Neural cell (in vitro differentiated cells): ENCODE measurements around the gene PKDCC. TPM values are rescaled to one million over a fixed set of nuclear protein-coding genes. Genes with fewer than 3 reads are reported as not detected.

Experiments
- H2AFZ ChIP-seq: fragments of 200-600, 300-800 bp; sonication (generic), shearing (Covaris generic); 2 replicates; pipeline ENCODE4 v1.6.0; 2014; ENCODE audit warnings: low read depth, mild to moderate bottlenecking, antibody characterized with exemption, low read length, moderate library complexity
- H3F3A ChIP-seq: fragments of 200-600 bp; shearing (Covaris generic); 2 replicates; pipeline ENCODE4 v1.6.1; 2016; ENCODE audit warnings: mild to moderate bottlenecking, moderate library complexity, mixed read lengths, antibody characterized with exemption, low read length; ENCODE audit not compliant: insufficient read depth, poor library complexity, severe bottlenecking
- H3K27ac ChIP-seq: fragments of 200-600, 300-800 bp; sonication (generic), shearing (Covaris generic); 2 replicates; pipeline ENCODE4 v1.5.1; 2014; ENCODE audit warnings: mild to moderate bottlenecking, low read length, moderate library complexity
- H3K27me3 ChIP-seq: fragments of 300-800, 200-600 bp; sonication (generic), shearing (Covaris generic); 2 replicates; pipeline ENCODE4 v1.6.0; 2014; ENCODE audit warnings: mild to moderate bottlenecking, low read depth, low read length, moderate library complexity; ENCODE audit not compliant: insufficient read depth
- H3K36me3 ChIP-seq: fragments of 300-800, 200-600 bp; sonication (generic), shearing (Covaris generic); 2 replicates; pipeline ENCODE4 v1.5.1; 2014; ENCODE audit warnings: mild to moderate bottlenecking, antibody characterized with exemption, low read length, moderate library complexity; ENCODE audit not compliant: insufficient read depth
- H3K4me2 ChIP-seq: fragments of 300-800, 200-600 bp; sonication (generic), shearing (Covaris generic); 2 replicates; pipeline ENCODE4 v1.6.0; 2014; ENCODE audit warnings: mild to moderate bottlenecking, low read length
- H3K4me3 ChIP-seq: fragments of 300-800, 200-600 bp; sonication (generic), shearing (Covaris generic); 2 replicates; pipeline ENCODE4 v1.5.1; 2014; ENCODE audit warnings: mild to moderate bottlenecking, low read length, moderate library complexity
- H3K79me2 ChIP-seq: fragments of 200-600 bp; shearing (Covaris generic); replicated peaks from 2 replicates; pipeline ENCODE4 v1.6.0; 2014; ENCODE audit warnings: mild to moderate bottlenecking, low read length, moderate library complexity; ENCODE audit not compliant: insufficient read depth
- H3K9ac ChIP-seq: fragments of 300-800, 200-600 bp; sonication (generic), shearing (Covaris generic); 2 replicates; pipeline ENCODE4 v1.6.1; 2016; ENCODE audit warnings: mild to moderate bottlenecking, low read length, mixed read lengths
- H3K9me2 ChIP-seq: fragments of 200-600 bp; shearing (Covaris generic); 2 replicates; pipeline ENCODE4 v1.6.1; 2016; ENCODE audit warnings: mild to moderate bottlenecking, low read length, mixed read lengths; ENCODE audit not compliant: insufficient read depth
- H3K9me3 ChIP-seq: fragments of 200-600, 300-800 bp; sonication (generic), shearing (Covaris generic); 2 replicates; pipeline ENCODE4 v1.6.1; 2016; ENCODE audit warnings: mild to moderate bottlenecking, mixed run types, low read length, moderate library complexity, mixed read lengths
- H4K20me1 ChIP-seq: fragments of 200-600 bp; shearing (Covaris generic); 2 replicates; pipeline ENCODE4 v1.6.1; 2016; ENCODE audit warnings: mild to moderate bottlenecking, mixed run types; ENCODE audit not compliant: insufficient read depth
- EP300 ChIP-seq: fragments of 450-650 bp; conservative IDR thresholded peaks from 2 replicates; pipeline ENCODE4 v1.6.1; 2014; ENCODE audit warnings: antibody characterized with exemption, mild to moderate bottlenecking, moderate library complexity; ENCODE audit not compliant: poor library complexity, severe bottlenecking
- EZH2 ChIP-seq: fragments of 200-600, 300-800 bp; shearing (Covaris generic), sonication (generic); IDR thresholded peaks from 2 replicates; pipeline ENCODE4 v1.6.1; 2014; ENCODE audit warnings: antibody characterized with exemption, low read length, borderline replicate concordance, mild to moderate bottlenecking; ENCODE audit not compliant: insufficient read depth, poor library complexity, severe bottlenecking
- MXI1 ChIP-seq: fragments of 450-650 bp; conservative IDR thresholded peaks from 2 replicates; pipeline ENCODE4 v1.6.1; 2014; ENCODE audit warnings: antibody characterized with exemption, mild to moderate bottlenecking; ENCODE audit not compliant: poor library complexity, severe bottlenecking
- POLR2AphosphoS5 ChIP-seq: IDR thresholded peaks from 2 replicates; pipeline ENCODE4 v1.6.1; 2012
- RAD21 ChIP-seq: fragments of 450-650 bp; conservative IDR thresholded peaks from 2 replicates; pipeline ENCODE4 v1.6.1; 2014; ENCODE audit warnings: antibody characterized with exemption, mild to moderate bottlenecking, moderate library complexity
- SMC3 ChIP-seq: fragments of 450-650 bp; conservative IDR thresholded peaks from 2 replicates; pipeline ENCODE4 v1.6.1; 2014; ENCODE audit warnings: antibody characterized with exemption, mild to moderate bottlenecking, moderate library complexity; ENCODE audit not compliant: poor library complexity
- TAF1 ChIP-seq: IDR thresholded peaks from 2 replicates; pipeline ENCODE4 v1.6.1; 2012; ENCODE audit warnings: low read depth
- polyA plus RNA-seq: library from polyadenylated mRNA; depleted of rRNA; stranded (reverse); fragments of >200 nt; gene quantifications from 2 replicates; pipeline ENCODE4 v1.2.3, GENCODE V29; 2014
- TF ChIP-seq, protein P1 (sequence below): IDR thresholded peaks from 2 replicates; pipeline ENCODE4 v1.6.1; 2012; ENCODE audit warnings: borderline replicate concordance
- TF ChIP-seq, protein P2 (sequence below): fragments of 450-650 bp; IDR thresholded peaks from 2 replicates; pipeline ENCODE4 v1.5.1; 2014; ENCODE audit warnings: antibody characterized with exemption, mild to moderate bottlenecking, moderate library complexity; ENCODE audit not compliant: poor library complexity, severe bottlenecking

PKDCC gene
- polyA plus RNA-seq, 1 donor from 2014 or later: 37.4 TPM

DNA sequence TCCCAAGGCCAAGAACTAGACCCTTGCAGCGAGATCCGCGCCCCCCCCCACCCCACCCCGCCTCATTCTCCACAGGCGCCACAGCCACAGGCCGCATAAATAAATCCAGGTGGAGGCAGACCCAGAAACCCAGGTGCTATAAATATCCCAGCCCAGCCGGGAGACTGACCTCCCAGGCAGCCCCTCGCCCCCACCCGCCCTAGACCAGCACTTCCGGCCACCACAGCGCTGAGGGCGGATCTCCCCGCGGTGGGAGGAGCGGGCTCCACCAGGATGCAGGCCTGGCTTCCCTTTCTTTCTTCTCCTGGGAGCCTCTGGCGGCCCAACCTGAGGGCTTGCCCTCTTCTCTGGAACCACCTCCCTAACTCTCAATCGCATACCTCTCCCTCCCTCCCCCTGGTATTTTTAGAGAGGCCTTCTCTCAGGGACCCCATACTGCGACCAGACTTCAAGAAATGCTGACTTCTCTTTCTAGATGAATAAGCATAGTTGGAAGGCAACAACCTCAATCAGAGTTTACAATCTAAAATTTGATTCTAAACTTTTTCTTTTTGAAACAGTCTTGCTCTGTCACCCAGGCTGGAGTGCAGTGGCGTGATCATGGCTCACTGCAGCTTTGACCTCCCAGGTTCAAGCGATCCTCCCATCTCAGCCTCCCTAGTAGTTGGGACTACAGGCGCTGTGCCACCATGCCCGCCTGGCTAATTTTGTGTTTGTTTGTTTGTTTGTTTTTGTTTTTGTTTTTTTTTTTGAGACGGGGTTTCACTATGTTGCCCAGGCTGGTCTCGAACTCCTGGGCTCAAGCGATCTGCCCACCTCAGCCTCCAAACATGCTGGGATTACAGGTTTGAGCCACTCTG is 55.0 kb downstream of the PKDCC start:
- TF ChIP-seq EZH2: no peak
- TF ChIP-seq, protein P1, sequence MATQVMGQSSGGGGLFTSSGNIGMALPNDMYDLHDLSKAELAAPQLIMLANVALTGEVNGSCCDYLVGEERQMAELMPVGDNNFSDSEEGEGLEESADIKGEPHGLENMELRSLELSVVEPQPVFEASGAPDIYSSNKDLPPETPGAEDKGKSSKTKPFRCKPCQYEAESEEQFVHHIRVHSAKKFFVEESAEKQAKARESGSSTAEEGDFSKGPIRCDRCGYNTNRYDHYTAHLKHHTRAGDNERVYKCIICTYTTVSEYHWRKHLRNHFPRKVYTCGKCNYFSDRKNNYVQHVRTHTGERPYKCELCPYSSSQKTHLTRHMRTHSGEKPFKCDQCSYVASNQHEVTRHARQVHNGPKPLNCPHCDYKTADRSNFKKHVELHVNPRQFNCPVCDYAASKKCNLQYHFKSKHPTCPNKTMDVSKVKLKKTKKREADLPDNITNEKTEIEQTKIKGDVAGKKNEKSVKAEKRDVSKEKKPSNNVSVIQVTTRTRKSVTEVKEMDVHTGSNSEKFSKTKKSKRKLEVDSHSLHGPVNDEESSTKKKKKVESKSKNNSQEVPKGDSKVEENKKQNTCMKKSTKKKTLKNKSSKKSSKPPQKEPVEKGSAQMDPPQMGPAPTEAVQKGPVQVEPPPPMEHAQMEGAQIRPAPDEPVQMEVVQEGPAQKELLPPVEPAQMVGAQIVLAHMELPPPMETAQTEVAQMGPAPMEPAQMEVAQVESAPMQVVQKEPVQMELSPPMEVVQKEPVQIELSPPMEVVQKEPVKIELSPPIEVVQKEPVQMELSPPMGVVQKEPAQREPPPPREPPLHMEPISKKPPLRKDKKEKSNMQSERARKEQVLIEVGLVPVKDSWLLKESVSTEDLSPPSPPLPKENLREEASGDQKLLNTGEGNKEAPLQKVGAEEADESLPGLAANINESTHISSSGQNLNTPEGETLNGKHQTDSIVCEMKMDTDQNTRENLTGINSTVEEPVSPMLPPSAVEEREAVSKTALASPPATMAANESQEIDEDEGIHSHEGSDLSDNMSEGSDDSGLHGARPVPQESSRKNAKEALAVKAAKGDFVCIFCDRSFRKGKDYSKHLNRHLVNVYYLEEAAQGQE: no peak
- TF ChIP-seq TAF1: no peak
- TF ChIP-seq MXI1: no peak
- no peak for TF ChIP-seq RAD21
- no peak for TF ChIP-seq EP300
- TF ChIP-seq, protein P2, sequence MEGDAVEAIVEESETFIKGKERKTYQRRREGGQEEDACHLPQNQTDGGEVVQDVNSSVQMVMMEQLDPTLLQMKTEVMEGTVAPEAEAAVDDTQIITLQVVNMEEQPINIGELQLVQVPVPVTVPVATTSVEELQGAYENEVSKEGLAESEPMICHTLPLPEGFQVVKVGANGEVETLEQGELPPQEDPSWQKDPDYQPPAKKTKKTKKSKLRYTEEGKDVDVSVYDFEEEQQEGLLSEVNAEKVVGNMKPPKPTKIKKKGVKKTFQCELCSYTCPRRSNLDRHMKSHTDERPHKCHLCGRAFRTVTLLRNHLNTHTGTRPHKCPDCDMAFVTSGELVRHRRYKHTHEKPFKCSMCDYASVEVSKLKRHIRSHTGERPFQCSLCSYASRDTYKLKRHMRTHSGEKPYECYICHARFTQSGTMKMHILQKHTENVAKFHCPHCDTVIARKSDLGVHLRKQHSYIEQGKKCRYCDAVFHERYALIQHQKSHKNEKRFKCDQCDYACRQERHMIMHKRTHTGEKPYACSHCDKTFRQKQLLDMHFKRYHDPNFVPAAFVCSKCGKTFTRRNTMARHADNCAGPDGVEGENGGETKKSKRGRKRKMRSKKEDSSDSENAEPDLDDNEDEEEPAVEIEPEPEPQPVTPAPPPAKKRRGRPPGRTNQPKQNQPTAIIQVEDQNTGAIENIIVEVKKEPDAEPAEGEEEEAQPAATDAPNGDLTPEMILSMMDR: no peak
- TF ChIP-seq SMC3: no peak
- no peak for TF ChIP-seq POLR2AphosphoS5
- no peaks in the 10 kb centered on the region for H3K79me2 ChIP-seq
- H3K36me3 ChIP-seq: no peaks in the 10 kb centered on the region
- no peaks in the 10 kb centered on the region for H3K27me3 ChIP-seq
- no peaks in the 10 kb centered on the region for H3K9me2 ChIP-seq
- H3K27ac ChIP-seq: no peak overlapping the region
- no peak overlapping the region for H3K9ac ChIP-seq
- H4K20me1 ChIP-seq: no peaks in the 10 kb centered on the region
- no peak overlapping the region for H3K4me3 ChIP-seq
- no peak overlapping the region for H2AFZ ChIP-seq
- H3F3A ChIP-seq: no peaks in the 10 kb centered on the region
- no peaks in the 10 kb centered on the region for H3K9me3 ChIP-seq
- no peak overlapping the region for H3K4me2 ChIP-seq

DNA sequence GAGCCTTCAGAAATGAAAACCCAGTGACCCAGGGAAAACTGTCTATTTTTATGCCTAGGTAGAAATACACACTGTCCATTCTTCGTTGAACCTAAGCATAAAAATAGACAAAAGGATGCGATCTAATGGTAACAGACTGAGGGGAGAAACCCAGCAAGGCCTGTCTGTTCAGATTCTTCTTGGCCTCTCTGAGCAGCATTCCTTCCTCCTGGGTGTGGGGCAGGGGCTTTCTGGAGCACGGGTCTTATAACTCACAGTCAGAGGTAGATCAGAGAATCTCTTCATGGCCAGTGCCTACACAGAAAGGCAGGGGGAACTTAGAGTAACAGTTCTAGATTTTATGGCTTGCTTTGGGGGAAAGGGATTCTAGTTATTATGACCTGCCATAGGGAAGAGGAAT is 56.0 kb downstream of the PKDCC start:
- no peaks in the 10 kb centered on the region for H3F3A ChIP-seq
- H2AFZ ChIP-seq: no peak overlapping the region
- H3K27ac ChIP-seq: no peak overlapping the region
- TF ChIP-seq, protein P2: no peak
- TF ChIP-seq RAD21: no peak
- no peak for TF ChIP-seq SMC3
- H3K36me3 ChIP-seq: no peaks in the 10 kb centered on the region
- no peaks in the 10 kb centered on the region for H3K79me2 ChIP-seq
- no peaks in the 10 kb centered on the region for H3K27me3 ChIP-seq
- no peak overlapping the region for H3K4me3 ChIP-seq
- H3K9me2 ChIP-seq: no peaks in the 10 kb centered on the region
- no peaks in the 10 kb centered on the region for H4K20me1 ChIP-seq
- no peak overlapping the region for H3K9ac ChIP-seq
- H3K4me2 ChIP-seq: no peak overlapping the region
- no peaks in the 10 kb centered on the region for H3K9me3 ChIP-seq
